Measurements from ENCODE around the gene SEC61A2. TPM values are rescaled to one million over a fixed set of nuclear protein-coding genes. Genes with fewer than 3 reads are reported as not detected.

The SEC61A2 gene
- total RNA-seq, 1 experiment from 2014 or later: 6.8 TPM

DNA sequence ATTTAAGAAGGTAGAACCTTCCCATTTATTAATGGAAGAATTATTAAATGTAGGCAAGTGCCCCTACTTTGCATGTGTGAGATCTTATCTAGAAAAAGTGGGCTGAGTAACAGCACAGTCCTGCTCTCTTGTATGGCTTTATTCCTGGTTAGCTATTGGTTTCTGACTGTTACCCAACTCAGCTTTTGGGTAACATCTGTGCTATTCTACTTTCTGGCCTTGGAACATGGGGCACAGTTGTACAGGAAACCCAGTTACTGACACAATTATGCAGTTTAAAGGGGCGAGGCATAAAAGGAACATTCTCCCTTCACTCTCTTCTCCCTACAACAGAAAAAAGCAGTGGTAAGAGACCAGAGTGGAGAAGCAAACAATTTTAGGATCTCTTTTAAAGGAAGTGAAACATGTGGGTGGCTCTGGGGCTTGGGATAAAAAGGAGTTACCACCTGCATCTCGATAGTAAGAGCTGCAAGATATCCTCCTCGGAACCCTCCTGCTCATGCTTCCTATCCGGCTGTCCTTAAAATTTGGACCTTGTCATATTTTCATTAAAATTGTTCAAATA lies 50.2 kb downstream of the SEC61A2 start:
- CTCF ChIA-PET: no interaction called here
- H3K27me3 ChIP-seq (ENCODE audit: insufficient read depth, low read depth): no peaks in the 10 kb centered on the region
- no TSS peak for BruUV-seq (replicated peaks)

DNA sequence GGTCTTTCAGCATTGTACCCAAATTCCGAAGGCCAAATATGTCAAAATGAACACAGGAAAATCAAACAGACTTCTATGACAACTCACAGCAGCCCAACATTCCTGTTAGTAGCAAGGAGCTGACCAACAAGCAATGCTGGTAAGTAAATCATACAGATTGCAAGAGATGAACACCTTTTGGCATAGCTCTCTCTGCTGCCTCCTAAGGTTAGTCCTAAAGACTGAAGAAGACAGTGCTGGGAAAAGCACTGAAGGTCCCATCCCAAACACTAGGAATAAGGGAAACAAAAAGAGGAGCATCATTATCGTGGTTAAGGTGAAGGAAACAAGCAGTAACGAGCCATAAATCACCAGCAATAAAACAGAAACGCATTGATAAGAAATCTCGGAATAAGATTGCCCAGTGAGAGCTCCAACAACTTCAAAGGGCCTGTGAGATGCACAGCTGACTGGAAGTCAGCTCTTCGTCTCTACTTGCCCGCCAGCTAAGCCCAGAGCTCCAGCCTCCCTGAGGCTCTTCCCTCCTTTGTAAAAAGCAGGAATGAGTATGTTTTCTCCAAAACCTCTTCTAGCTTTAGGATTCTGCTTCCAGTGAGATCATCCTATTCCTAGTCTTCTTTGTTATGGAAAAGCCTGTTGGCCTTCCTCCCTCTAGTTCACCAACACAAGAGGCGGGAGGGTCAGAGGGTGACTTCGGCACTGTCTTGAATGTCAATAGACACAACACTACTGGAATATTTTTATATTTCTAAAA lies 50.9 kb downstream of the SEC61A2 start:
- no peaks in the 10 kb centered on the region for H3K27me3 ChIP-seq (ENCODE audit: insufficient read depth, low read depth)
- no peak for DNase-seq
- no peaks in the 10 kb centered on the region for H3K4me1 ChIP-seq (replicated peaks; ENCODE audit: insufficient read depth)
- no peaks in the 10 kb centered on the region for H3K9me2 ChIP-seq (ENCODE audit: insufficient read depth)
- no peaks in the 10 kb centered on the region for H3F3A ChIP-seq (ENCODE audit: insufficient read depth, low read depth)
- no peak overlapping the region for H2AFZ ChIP-seq
- TF ChIP-seq CTCF (conservative IDR thresholded peaks at IDR 0.05) (no peak), EZH2 (IDR thresholded peaks at IDR 0.05; ENCODE audit: low read depth) (no peak)
- H3K27ac ChIP-seq: no peak overlapping the region
- no peaks in the 10 kb centered on the region for H3K79me2 ChIP-seq (ENCODE audit: low read depth)
- no peak overlapping the region for H3K4me2 ChIP-seq
- H3K4me3 ChIP-seq: no peak overlapping the region
- H4K20me1 ChIP-seq (ENCODE audit: insufficient read depth): no peaks in the 10 kb centered on the region
- no peaks in the 10 kb centered on the region for H3K9me3 ChIP-seq (ENCODE audit: insufficient read depth, low read depth)
- ChIA-PET POLR2A (ENCODE audit: unreplicated experiment) (no interaction called here), CTCF (interaction anchor here (0.5 kb wide), 1 partner anchor 76 kb away, joined by 4 read pairs; no protein-coding TSS in a partner anchor)
- intact Hi-C loops (cut with micrococcal nuclease; ENCODE audit: unreplicated experiment): no loop called here
- BruUV-seq (replicated peaks): no TSS peak
- H3K36me3 ChIP-seq (ENCODE audit: low read depth): no peaks in the 10 kb centered on the region

More for the DNA sequence above, 50.2 kb downstream of the SEC61A2 start:
- TF ChIP-seq EZH2 (IDR thresholded peaks at IDR 0.05; ENCODE audit: low read depth): no peak
- no peak for TF ChIP-seq CTCF (conservative IDR thresholded peaks at IDR 0.05)
- POLR2A ChIA-PET (ENCODE audit: unreplicated experiment): interaction anchor here (0.6 kb wide), 1 partner anchor 469 kb away, joined by 3 read pairs; no protein-coding TSS in a partner anchor
- intact Hi-C loops (cut with micrococcal nuclease; ENCODE audit: unreplicated experiment): no loop called here
- Histone ChIP-seq H3K4me2 (no peak overlapping the region), H4K20me1 (ENCODE audit: insufficient read depth) (no peaks in the 10 kb centered on the region), H3K36me3 (ENCODE audit: low read depth) (no peaks in the 10 kb centered on the region), H3K79me2 (ENCODE audit: low read depth) (no peaks in the 10 kb centered on the region), H3K4me1 (replicated peaks; ENCODE audit: insufficient read depth) (no peaks in the 10 kb centered on the region), H3K4me3 (no peak overlapping the region), H3K9me2 (ENCODE audit: insufficient read depth) (no peaks in the 10 kb centered on the region), H3K9me3 (ENCODE audit: insufficient read depth, low read depth) (no peaks in the 10 kb centered on the region), H3K27ac (no peak overlapping the region), H2AFZ (no peak overlapping the region), H3F3A (ENCODE audit: insufficient read depth, low read depth) (no peaks in the 10 kb centered on the region)
- no peak for DNase-seq

- no peak overlapping the region for H2AFZ ChIP-seq
- no peaks in the 10 kb centered on the region for H3K79me2 ChIP-seq (ENCODE audit: low read depth)
- no peaks in the 10 kb centered on the region for H3K9me3 ChIP-seq (ENCODE audit: insufficient read depth, low read depth)
- TF ChIP-seq EZH2 (IDR thresholded peaks at IDR 0.05; ENCODE audit: low read depth) (no peak), CTCF (conservative IDR thresholded peaks at IDR 0.05) (no peak)
- no peak overlapping the region for H3K27ac ChIP-seq
- intact Hi-C loops (cut with micrococcal nuclease; ENCODE audit: unreplicated experiment): no loop called here
- H3K4me2 ChIP-seq: no peak overlapping the region
- H3K36me3 ChIP-seq (ENCODE audit: low read depth): no peaks in the 10 kb centered on the region
- no peaks in the 10 kb centered on the region for H3K4me1 ChIP-seq (replicated peaks; ENCODE audit: insufficient read depth)
- ChIA-PET POLR2A (ENCODE audit: unreplicated experiment) (interaction anchor here (0.6 kb wide), 1 partner anchor 154 kb away, joined by 8 read pairs; no protein-coding TSS in a partner anchor), CTCF (no interaction called here)
- no peaks in the 10 kb centered on the region for H3F3A ChIP-seq (ENCODE audit: insufficient read depth, low read depth)
- no peaks in the 10 kb centered on the region for H4K20me1 ChIP-seq (ENCODE audit: insufficient read depth)
- DNase-seq: no peak
- no peaks in the 10 kb centered on the region for H3K9me2 ChIP-seq (ENCODE audit: insufficient read depth)
- H3K27me3 ChIP-seq (ENCODE audit: insufficient read depth, low read depth): no peaks in the 10 kb centered on the region
- no TSS peak for BruUV-seq (replicated peaks)
- H3K4me3 ChIP-seq: no peak overlapping the region
Observed at GRCh38 chr10:12181065-12181775, 51.7 kb downstream of the SEC61A2 start.
